Keratinocyte (primary cell): Measurements from ENCODE around the gene DISP1. TPM values are rescaled to one million over a fixed set of nuclear protein-coding genes. Genes with fewer than 3 reads are reported as not detected.

Experiments
- DNase-seq: peaks from one replicate; pipeline ENCODE4 v3.0.0-alpha.2; 2011; ENCODE audit warnings: low read depth, missing footprints, low spot score
- FAIRE-seq: peaks from 2 replicates; lab custom pipeline; 2011; peaks lifted over from hg19 to GRCh38; lab: Jason Lieb, UNC
- H2AFZ ChIP-seq: 2 replicates; pipeline ENCODE4 v1.6.0; 2012; ENCODE audit warnings: low read length, control low read depth, inconsistent platforms; ENCODE audit not compliant: control insufficient read depth
- H3K27ac ChIP-seq: 2 replicates; pipeline ENCODE4 v1.5.1; 2011; ENCODE audit warnings: low read length; ENCODE audit not compliant: control insufficient read depth, insufficient read depth
- H3K27me3 ChIP-seq: 3 replicates; pipeline ENCODE4 v1.6.0; 2011; ENCODE audit warnings: low read length; ENCODE audit not compliant: control insufficient read depth, insufficient read depth; ENCODE audit errors: extremely low read depth
- H3K36me3 ChIP-seq, 2 experiments: 2 replicates in 1 of 2; 3 replicates in 1 of 2; pipeline ENCODE4 v1.5.1; 2011; ENCODE audit warnings: low read length in 2 of 2, mild to moderate bottlenecking in 1 of 2; ENCODE audit not compliant: control insufficient read depth in 2 of 2, insufficient read depth in 2 of 2; ENCODE audit errors: extremely low read depth in 1 of 2
- H3K4me1 ChIP-seq: 3 replicates; pipeline ENCODE4 v1.5.1; 2011; ENCODE audit warnings: low read length; ENCODE audit not compliant: control insufficient read depth, insufficient read depth; ENCODE audit errors: extremely low read depth
- H3K4me2 ChIP-seq: 3 replicates; pipeline ENCODE4 v1.6.0; 2011; ENCODE audit warnings: low read depth, low read length; ENCODE audit not compliant: control insufficient read depth, insufficient read depth; ENCODE audit errors: extremely low read depth
- H3K4me3 ChIP-seq, 3 experiments: fragments of 200-600 bp in 1 of 3; sonication (generic) in 1 of 3; 2 replicates in 2 of 3; 3 replicates in 1 of 3; pipeline ENCODE4 v1.5.1; 2011 to 2016; ENCODE audit warnings: low read length in 3 of 3, mild to moderate bottlenecking in 3 of 3, control low read depth in 2 of 3, inconsistent platforms in 1 of 3, low read depth in 1 of 3, mixed read lengths in 1 of 3, mixed run types in 1 of 3, moderate library complexity in 1 of 3; ENCODE audit not compliant: control insufficient read depth in 2 of 3, insufficient read depth in 2 of 3; ENCODE audit errors: extremely low read depth in 1 of 3
- H3K79me2 ChIP-seq: 2 replicates; pipeline ENCODE4 v1.6.0; 2012; ENCODE audit warnings: low read length; ENCODE audit not compliant: control insufficient read depth, insufficient read depth
- H3K9ac ChIP-seq: 3 replicates; pipeline ENCODE4 v1.6.0; 2011; ENCODE audit warnings: low read length; ENCODE audit not compliant: control insufficient read depth, insufficient read depth; ENCODE audit errors: extremely low read depth
- H3K9me1 ChIP-seq: 3 replicates; pipeline ENCODE4 v1.6.0; 2011; ENCODE audit warnings: low read length; ENCODE audit not compliant: control insufficient read depth, insufficient read depth; ENCODE audit errors: extremely low read depth
- H3K9me3 ChIP-seq: 2 replicates; pipeline ENCODE4 v1.5.1; 2012; ENCODE audit warnings: low read depth, low read length; ENCODE audit not compliant: control insufficient read depth
- H4K20me1 ChIP-seq: 3 replicates; pipeline ENCODE4 v1.6.0; 2011; ENCODE audit warnings: low read length; ENCODE audit not compliant: control insufficient read depth, insufficient read depth; ENCODE audit errors: extremely low read depth
- EZH2 ChIP-seq: IDR thresholded peaks from one replicate; pipeline ENCODE4 v1.6.1; 2012; ENCODE audit warnings: inconsistent platforms, mild to moderate bottlenecking, low read length, moderate library complexity
- dilution Hi-C: fragments of 300-500 bp; cut with MboI; formaldehyde crosslinking; loops from one replicate; pipeline ENCODE4 v1.7.0; 2020; ENCODE audit warnings: low sequenced_read_pairs; ENCODE audit not compliant: extremely low pct_ligation_motif_present
- polyA plus RNA-seq, 5 experiments: library from polyadenylated mRNA; depleted of rRNA in 3 of 5; stranded (reverse) in 3 of 5; stranded (forward) in 1 of 5; unstranded in 1 of 5; fragments of >200 nt; gene quantifications; 1 replicate in 1 of 5; 2 replicates in 3 of 5; 3 replicates in 1 of 5; pipeline versions ENCODE4 v1.2.1 to v1.2.3, GENCODE V29; 2011 to 2012; ENCODE audit warnings: missing spikeins in 2 of 5, low read depth in 1 of 5, low replicate concordance in 1 of 5
- TF ChIP-seq, protein P1 (sequence below), 3 experiments: IDR thresholded peaks in 1 of 3; conservative IDR thresholded peaks in 1 of 3; optimal IDR thresholded peaks in 1 of 3; 2 replicates in 2 of 3; 3 replicates in 1 of 3; pipeline versions ENCODE3 to v1.5.1; 2011; ENCODE audit warnings: low read length in 3 of 3, mild to moderate bottlenecking in 3 of 3, moderate library complexity in 2 of 3, control low read depth in 1 of 3, inconsistent platforms in 1 of 3; ENCODE audit not compliant: insufficient read depth in 2 of 3; ENCODE audit errors: extremely low read depth in 1 of 3

The DISP1 gene
- polyA plus RNA-seq, 1 donor (not counting 4 experiments of a cell fraction or from before 2014, with no cell fraction given): 1.3 TPM

DNA sequence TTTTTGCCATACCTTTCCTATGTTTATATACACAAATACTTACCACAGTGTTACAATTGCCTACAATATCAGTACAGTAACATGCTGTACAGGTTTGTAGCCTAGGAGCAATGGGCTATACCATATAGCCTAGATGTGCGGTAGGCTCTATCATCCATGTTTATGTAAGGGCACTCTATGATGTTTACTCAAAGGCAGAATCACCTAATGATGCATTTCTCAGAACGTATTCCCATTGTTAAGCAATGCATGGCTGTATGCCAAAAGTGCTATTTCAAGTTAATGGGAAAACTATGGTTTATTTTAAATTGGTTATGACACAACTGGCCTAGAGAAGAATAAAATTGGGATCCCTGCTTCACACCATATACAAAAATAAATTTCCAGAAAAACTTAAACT is 36.9 kb upstream of the DISP1 start:
- dilution Hi-C loops: loop anchor here (25.0 kb wide), 1 partner anchor 309 kb away; no protein-coding TSS in a partner anchor
- TF ChIP-seq, protein P1, sequence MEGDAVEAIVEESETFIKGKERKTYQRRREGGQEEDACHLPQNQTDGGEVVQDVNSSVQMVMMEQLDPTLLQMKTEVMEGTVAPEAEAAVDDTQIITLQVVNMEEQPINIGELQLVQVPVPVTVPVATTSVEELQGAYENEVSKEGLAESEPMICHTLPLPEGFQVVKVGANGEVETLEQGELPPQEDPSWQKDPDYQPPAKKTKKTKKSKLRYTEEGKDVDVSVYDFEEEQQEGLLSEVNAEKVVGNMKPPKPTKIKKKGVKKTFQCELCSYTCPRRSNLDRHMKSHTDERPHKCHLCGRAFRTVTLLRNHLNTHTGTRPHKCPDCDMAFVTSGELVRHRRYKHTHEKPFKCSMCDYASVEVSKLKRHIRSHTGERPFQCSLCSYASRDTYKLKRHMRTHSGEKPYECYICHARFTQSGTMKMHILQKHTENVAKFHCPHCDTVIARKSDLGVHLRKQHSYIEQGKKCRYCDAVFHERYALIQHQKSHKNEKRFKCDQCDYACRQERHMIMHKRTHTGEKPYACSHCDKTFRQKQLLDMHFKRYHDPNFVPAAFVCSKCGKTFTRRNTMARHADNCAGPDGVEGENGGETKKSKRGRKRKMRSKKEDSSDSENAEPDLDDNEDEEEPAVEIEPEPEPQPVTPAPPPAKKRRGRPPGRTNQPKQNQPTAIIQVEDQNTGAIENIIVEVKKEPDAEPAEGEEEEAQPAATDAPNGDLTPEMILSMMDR (optimal IDR thresholded peaks at IDR 0.05 in 1 of 3, IDR thresholded peaks at IDR 0.05 in 1 of 3, conservative IDR thresholded peaks at IDR 0.05 in 1 of 3; ENCODE audit: extremely low read depth in 1 of 3, insufficient read depth in 2 of 3, low read length in 3 of 3): no peak
- TF ChIP-seq EZH2: no peak
- Histone ChIP-seq H3K4me2 (no peak overlapping the region), H3K27me3 (no peaks in the 10 kb centered on the region), H3K9me3 (no peaks in the 10 kb centered on the region), H3K79me2 (no peaks in the 10 kb centered on the region), H3K9ac (no peak overlapping the region), H2AFZ (no peak overlapping the region), H3K36me3 (no peaks in the 10 kb centered on the region), H3K9me1 (no peaks in the 10 kb centered on the region), H4K20me1 (no peaks in the 10 kb centered on the region), H3K4me1 (no peaks in the 10 kb centered on the region), H3K27ac (no peak overlapping the region), H3K4me3 (no peak overlapping the region)
- DNase-seq (no peak), FAIRE-seq (peak; percentile 46)

- Histone ChIP-seq H3K4me3 (no peak overlapping the region), H3K9me1 (no peaks in the 10 kb centered on the region), H3K27me3 (peaks cover 5% of the 10 kb centered on the region), H3K9me3 (no peaks in the 10 kb centered on the region), H3K4me2 (no peak overlapping the region), H3K79me2 (no peaks in the 10 kb centered on the region), H3K9ac (no peak overlapping the region), H3K27ac (no peak overlapping the region), H3K36me3 (no peaks in the 10 kb centered on the region), H4K20me1 (no peaks in the 10 kb centered on the region), H2AFZ (no peak overlapping the region), H3K4me1 (peaks cover 4% of the 10 kb centered on the region)
- TF ChIP-seq EZH2: no peak
- TF ChIP-seq, protein P1 (optimal IDR thresholded peaks at IDR 0.05 in 1 of 3, IDR thresholded peaks at IDR 0.05 in 1 of 3, conservative IDR thresholded peaks at IDR 0.05 in 1 of 3; ENCODE audit: extremely low read depth in 1 of 3, insufficient read depth in 2 of 3, low read length in 3 of 3): no peak
- FAIRE-seq (no peak), DNase-seq (no peak)
- dilution Hi-C loops: loop anchor here (25.0 kb wide), 1 partner anchor 306 kb away; no protein-coding TSS in a partner anchor
Observed at GRCh38 chr1:222781251-222781650, 33.6 kb upstream of the DISP1 start.
